Measurements from ENCODE around the gene OR52L1. TPM values are rescaled to one million over a fixed set of nuclear protein-coding genes. Genes with fewer than 3 reads are reported as not detected.
"Not testable (repeated sequence)": the region's sequence is repeated elsewhere in the genome, so short reads cannot be mapped to it uniquely, and the experiment has no call there.

The OR52L1 gene
- total RNA-seq, 1 experiment from 2014 or later: 0.15 TPM

GRCh38 chr11:5966958-5967357 lies 19.8 kb downstream of the OR52L1 start:
- peaks cover 53% of the 10 kb centered on the region for H3K9me3 Mint-ChIP-seq
- H3K4me1 Mint-ChIP-seq: no peaks in the 10 kb centered on the region
- H3K36me3 Mint-ChIP-seq: peaks cover 25% of the 10 kb centered on the region
- no peak overlapping the region for H3K4me3 Mint-ChIP-seq
- no peak for TF ChIP-seq ETV6 (CRISPR knock-in tag; IDR thresholded peaks at IDR 0.05)
- peaks cover 6% of the 10 kb centered on the region for H3K27me3 Mint-ChIP-seq (ENCODE audit: low read depth)
- ChIA-PET CTCF (no interaction called here), POLR2A (no interaction called here)
- DNase-seq (ENCODE audit: low spot score): no peak
- no peak overlapping the region for H3K27ac Mint-ChIP-seq
- ATAC-seq: no peak

- Mint-ChIP-seq H3K36me3 (peaks cover 45% of the 10 kb centered on the region), H3K9me3 (peaks cover 59% of the 10 kb centered on the region)
- H3K4me3 Mint-ChIP-seq; H3K27me3 Mint-ChIP-seq (ENCODE audit: low read depth); H3K27ac Mint-ChIP-seq; ATAC-seq; H3K4me1 Mint-ChIP-seq; POLR2A ChIA-PET; CTCF ChIA-PET; DNase-seq (ENCODE audit: low spot score): not testable (repeated sequence)
Observed at GRCh38 chr11:5960704-5961320, 26.0 kb downstream of the OR52L1 start.

- no peak for TF ChIP-seq CDX4 (CRISPR knock-in tag; IDR thresholded peaks at IDR 0.05; ENCODE audit: borderline replicate concordance)
- no peak for TF ChIP-seq IRF1 (CRISPR knock-in tag; IDR thresholded peaks at IDR 0.05)
- TF ChIP-seq GABPB1 (CRISPR knock-in tag; IDR thresholded peaks at IDR 0.05): no peak
- no peak for TF ChIP-seq ZSCAN18 (CRISPR knock-in tag; IDR thresholded peaks at IDR 0.05)
- no peak for TF ChIP-seq NFE2L1 (CRISPR knock-in tag; IDR thresholded peaks at IDR 0.05)
- TF ChIP-seq ATF3 (CRISPR knock-in tag; conservative IDR thresholded peaks at IDR 0.05): no peak
- TF ChIP-seq MAX (CRISPR knock-in tag; IDR thresholded peaks at IDR 0.05): no peak
- TF ChIP-seq TP53 (CRISPR knock-in tag; IDR thresholded peaks at IDR 0.05): no peak
- TF ChIP-seq ZNF281 (CRISPR knock-in tag; IDR thresholded peaks at IDR 0.05): no peak
- TF ChIP-seq JAZF1 (CRISPR knock-in tag; IDR thresholded peaks at IDR 0.05): no peak
- no peak for TF ChIP-seq PRDM15 (CRISPR knock-in tag; IDR thresholded peaks at IDR 0.05)
- TF ChIP-seq ZNF423 (CRISPR knock-in tag; IDR thresholded peaks at IDR 0.05): no peak
- TF ChIP-seq CREM (CRISPR knock-in tag; IDR thresholded peaks at IDR 0.05): no peak
- no peak overlapping the region for H3K27ac Mint-ChIP-seq
- ChIA-PET CTCF (no interaction called here), POLR2A (no interaction called here)
- peaks cover 4% of the 10 kb centered on the region for H3K4me1 Mint-ChIP-seq
- no peaks in the 10 kb centered on the region; the same call in 1 of the 2 replicates for H3K27me3 Mint-ChIP-seq (ENCODE audit: low read depth)
- DNase-seq (ENCODE audit: low spot score) (no peak), ATAC-seq (no peak)
- H3K4me3 Mint-ChIP-seq: no peak overlapping the region
- H3K36me3 Mint-ChIP-seq: peaks cover 11% of the 10 kb centered on the region
- H3K9me3 Mint-ChIP-seq: peaks cover 20% of the 10 kb centered on the region
Observed at GRCh38 chr11:5955586-5955985, 31.2 kb downstream of the OR52L1 start.
